GM12891 (cell line): ENCODE results near the gene RAET1G.
A peak's percentile ranks its signal among the peaks of the same experiment; 100 is the strongest.

ENCODE experiments used
- POLR2A ChIP-seq: IDR thresholded peaks from 2 replicates; pipeline ENCODE4 v1.6.1; 2011; ENCODE audit warnings: low read depth, low read length, control low read depth
- POLR2AphosphoS5 ChIP-seq: IDR thresholded peaks from 2 replicates; pipeline ENCODE4 v1.6.1; 2011; ENCODE audit warnings: low read depth, low read length, control low read depth
- SPI1 ChIP-seq: IDR thresholded peaks from 2 replicates; pipeline ENCODE4 v1.6.1; 2011; ENCODE audit warnings: low read depth, low read length, control low read depth
- TAF1 ChIP-seq: IDR thresholded peaks from 2 replicates; pipeline ENCODE4 v1.6.1; 2011; ENCODE audit warnings: low read depth, low read length, control low read depth

GRCh38 chr6:149963462-149964307 lies 40.8 kb upstream of the RAET1G start, which contains the start of gene ULBP1:
- TF ChIP-seq TAF1: no peak
- TF ChIP-seq SPI1: peak; percentile 14; the same call in 1 of the 2 replicates
- TF ChIP-seq POLR2AphosphoS5: no peak
- no peak for TF ChIP-seq POLR2A
